Calu3 (cell line): Measurements from ENCODE around the gene CYTH1. TPM values are rescaled to one million over a fixed set of nuclear protein-coding genes. Genes with fewer than 3 reads are reported as not detected.

Experiments used
- BruUV-seq: library from RNA; stranded (reverse); fragments of 400-500 nt; replicated peaks from 2 replicates; lab custom pipeline; 2021; lab: Mats Ljungman, UMichigan
- CTCF ChIA-PET: fragments of 300-600 bp; sonication (Branson Sonifier 250); formaldehyde crosslinking; loops from one replicate; lab custom pipeline; 2022; ENCODE audit warnings: antibody characterized with exemption; lab: Charles Lee
- DNase-seq: peaks from one replicate; pipeline ENCODE4 v3.0.0; 2022
- H3K27ac Mint-ChIP-seq: one replicate; pipeline ENCODE4 v1.8.0; 2022; ENCODE audit warnings: mixed read lengths; ENCODE audit not compliant: unreplicated experiment
- H3K27me3 Mint-ChIP-seq: one replicate; pipeline ENCODE4 v1.8.0; 2022; ENCODE audit warnings: mixed read lengths; ENCODE audit not compliant: unreplicated experiment
- H3K36me3 Mint-ChIP-seq: one replicate; pipeline ENCODE4 v1.8.0; 2022; ENCODE audit warnings: mild to moderate bottlenecking, moderate library complexity, mixed read lengths; ENCODE audit not compliant: insufficient read depth, unreplicated experiment
- H3K4me1 Mint-ChIP-seq: one replicate; pipeline ENCODE4 v1.8.0; 2022; ENCODE audit warnings: mild to moderate bottlenecking, low read depth, mixed read lengths; ENCODE audit not compliant: unreplicated experiment
- H3K4me3 Mint-ChIP-seq: one replicate; pipeline ENCODE4 v1.8.0; 2022; ENCODE audit warnings: mild to moderate bottlenecking, low read depth, moderate library complexity, mixed read lengths; ENCODE audit not compliant: unreplicated experiment
- H3K9me3 Mint-ChIP-seq: one replicate; pipeline ENCODE4 v1.8.0; 2022; ENCODE audit warnings: low read depth, mixed read lengths; ENCODE audit not compliant: unreplicated experiment
- intact Hi-C: fragments of 100-400 bp; cut with micrococcal nuclease; formaldehyde crosslinking; loops from one replicate; pipeline ENCODE4 v1.10.0; 2022; ENCODE audit not compliant: unreplicated experiment
- total RNA-seq: library from RNA; stranded (reverse); gene quantifications from 2 replicates; pipeline ENCODE4 v1.2.3, GENCODE V29; 2022
- TF ChIP-seq, protein P1 (sequence below): fragments of 200-600 bp; IDR thresholded peaks from one replicate; pipeline ENCODE4 v1.8.0; 2022; ENCODE audit warnings: antibody characterized with exemption; ENCODE audit not compliant: unreplicated experiment

Gene CYTH1
- total RNA-seq, 1 experiment from 2014 or later = 40.5 TPM

DNA sequence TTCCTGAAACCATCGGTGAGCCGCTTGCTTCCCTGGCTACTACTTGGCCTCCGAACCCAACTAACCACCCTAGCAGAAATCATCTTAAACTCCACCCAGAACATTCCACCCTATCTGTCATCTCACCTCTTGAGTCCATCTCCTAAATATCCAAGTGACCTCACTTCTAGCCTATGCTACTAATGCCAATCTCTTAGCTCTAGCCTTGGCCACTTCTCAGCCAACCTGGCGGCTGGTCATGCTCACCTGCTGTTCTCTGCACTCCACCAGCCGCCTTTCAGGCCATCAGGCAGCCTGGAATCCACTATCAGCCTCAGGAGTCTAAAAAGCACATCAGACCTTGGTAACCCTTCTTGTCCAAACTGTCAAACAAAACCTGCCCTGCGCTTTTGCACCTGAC is 11.9 kb upstream of the CYTH1 start:
- DNase-seq = no peak
- intact Hi-C loops = no loop called here
- Mint-ChIP-seq H3K4me3 (no peak overlapping the region), H3K27me3 (no peaks in the 10 kb centered on the region), H3K4me1 (peaks cover 6% of the 10 kb centered on the region), H3K36me3 (peaks cover 64% of the 10 kb centered on the region), H3K27ac (no peak overlapping the region), H3K9me3 (no peaks in the 10 kb centered on the region)
- CTCF ChIA-PET = no interaction called here
- TF ChIP-seq, protein P1, sequence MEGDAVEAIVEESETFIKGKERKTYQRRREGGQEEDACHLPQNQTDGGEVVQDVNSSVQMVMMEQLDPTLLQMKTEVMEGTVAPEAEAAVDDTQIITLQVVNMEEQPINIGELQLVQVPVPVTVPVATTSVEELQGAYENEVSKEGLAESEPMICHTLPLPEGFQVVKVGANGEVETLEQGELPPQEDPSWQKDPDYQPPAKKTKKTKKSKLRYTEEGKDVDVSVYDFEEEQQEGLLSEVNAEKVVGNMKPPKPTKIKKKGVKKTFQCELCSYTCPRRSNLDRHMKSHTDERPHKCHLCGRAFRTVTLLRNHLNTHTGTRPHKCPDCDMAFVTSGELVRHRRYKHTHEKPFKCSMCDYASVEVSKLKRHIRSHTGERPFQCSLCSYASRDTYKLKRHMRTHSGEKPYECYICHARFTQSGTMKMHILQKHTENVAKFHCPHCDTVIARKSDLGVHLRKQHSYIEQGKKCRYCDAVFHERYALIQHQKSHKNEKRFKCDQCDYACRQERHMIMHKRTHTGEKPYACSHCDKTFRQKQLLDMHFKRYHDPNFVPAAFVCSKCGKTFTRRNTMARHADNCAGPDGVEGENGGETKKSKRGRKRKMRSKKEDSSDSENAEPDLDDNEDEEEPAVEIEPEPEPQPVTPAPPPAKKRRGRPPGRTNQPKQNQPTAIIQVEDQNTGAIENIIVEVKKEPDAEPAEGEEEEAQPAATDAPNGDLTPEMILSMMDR = no peak
- BruUV-seq = no TSS peak

DNA sequence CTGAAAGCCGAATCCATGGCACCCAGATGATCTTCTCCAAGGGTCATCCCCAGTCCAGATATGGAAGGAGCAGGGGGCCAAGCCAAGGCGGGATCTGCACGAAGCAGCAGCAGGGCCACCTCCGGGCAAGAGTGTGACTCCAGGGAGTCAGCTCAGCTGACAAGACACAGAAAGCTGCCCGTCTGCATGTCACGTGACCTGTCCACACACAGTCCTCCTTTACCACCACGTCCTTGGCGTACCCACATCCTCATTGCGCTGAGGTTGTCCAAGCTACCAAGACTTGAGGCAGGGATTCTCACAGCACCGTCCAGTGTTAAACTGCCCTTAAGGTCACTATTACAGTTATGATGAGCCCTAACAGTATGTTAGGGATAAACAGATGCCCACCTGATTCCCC is 11.3 kb upstream of the CYTH1 start:
- no peak overlapping the region for H3K27ac Mint-ChIP-seq
- no peaks in the 10 kb centered on the region for H3K27me3 Mint-ChIP-seq
- CTCF ChIA-PET = no interaction called here

DNA sequence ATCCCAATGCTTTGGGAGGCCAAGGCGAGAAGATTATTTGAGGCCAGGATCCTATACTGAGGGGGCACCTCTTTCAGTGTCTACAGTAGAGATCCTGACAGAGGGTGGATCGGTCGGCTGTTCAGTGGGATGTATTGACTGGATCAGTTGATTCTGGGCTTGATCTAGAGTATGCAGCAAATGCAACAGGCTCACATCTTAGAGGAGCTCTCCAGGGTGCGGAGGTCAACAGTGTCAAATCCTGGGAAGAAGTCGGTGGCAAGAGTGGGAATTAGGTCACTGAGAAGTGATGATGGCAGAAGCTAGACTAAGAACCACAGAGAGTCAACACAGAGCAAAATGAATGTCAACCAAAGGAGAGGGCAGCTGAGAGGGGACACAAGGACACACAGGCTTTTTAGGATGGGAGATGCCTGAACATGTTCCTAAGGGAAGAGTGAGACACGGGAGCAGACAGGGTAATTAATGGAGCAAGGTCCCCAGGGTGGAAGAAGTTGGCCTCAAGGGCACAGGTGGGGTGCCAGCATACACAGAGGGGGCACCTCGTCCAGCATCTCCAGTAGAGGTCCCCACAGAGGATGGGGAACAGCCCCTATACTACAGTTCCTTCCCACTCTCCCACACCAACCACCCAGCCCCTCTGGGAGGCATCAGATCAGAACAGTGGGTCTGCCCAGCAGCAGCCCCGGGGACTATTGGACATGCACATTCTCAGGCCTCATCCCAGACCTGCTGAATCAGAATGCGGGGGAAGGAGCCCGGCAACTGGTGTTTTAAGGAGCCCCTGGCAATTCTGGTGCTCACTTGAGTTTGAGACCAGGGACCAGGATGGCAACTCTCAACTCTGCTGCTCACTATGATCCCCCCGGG is 10.0 kb upstream of the CYTH1 start:
- TF ChIP-seq, protein P1 = no peak
- Mint-ChIP-seq H3K36me3 (peaks cover 56% of the 10 kb centered on the region), H3K4me3 (no peak overlapping the region), H3K9me3 (no peaks in the 10 kb centered on the region), H3K27me3 (no peaks in the 10 kb centered on the region), H3K27ac (no peak overlapping the region), H3K4me1 (no peaks in the 10 kb centered on the region)
- no peak for DNase-seq
- CTCF ChIA-PET = no interaction called here
- BruUV-seq = no TSS peak
- intact Hi-C loops = no loop called here

More for the DNA sequence above, 11.3 kb upstream of the CYTH1 start:
- H3K4me3 Mint-ChIP-seq = no peak overlapping the region
- H3K9me3 Mint-ChIP-seq = no peaks in the 10 kb centered on the region
- H3K36me3 Mint-ChIP-seq = peaks cover 61% of the 10 kb centered on the region
- BruUV-seq = no TSS peak
- no peak for DNase-seq
- H3K4me1 Mint-ChIP-seq = peaks cover under 1% of the 10 kb centered on the region
- TF ChIP-seq, protein P1 = no peak
- intact Hi-C loops = no loop called here

DNA sequence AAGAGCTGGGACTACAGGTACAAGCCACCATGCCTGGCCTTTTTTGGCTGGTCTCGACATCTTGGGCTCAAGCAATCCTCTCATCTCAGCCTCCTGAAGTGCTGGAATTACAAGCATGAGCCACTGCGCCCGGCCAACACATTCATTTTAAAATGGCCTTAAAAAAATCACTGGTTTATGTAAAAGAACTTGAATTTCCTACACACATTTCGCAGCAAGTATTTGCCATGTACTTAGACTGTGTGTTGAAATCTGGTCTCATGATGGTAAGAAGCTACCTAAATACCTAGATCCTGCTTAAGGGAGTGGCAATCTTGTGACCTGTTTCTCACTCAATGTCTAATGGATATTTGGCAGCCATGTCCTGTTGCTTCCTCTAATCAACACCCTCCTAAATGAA is 8.5 kb upstream of the CYTH1 start:
- Mint-ChIP-seq H3K9me3 (no peaks in the 10 kb centered on the region), H3K27ac (no peak overlapping the region), H3K36me3 (peaks cover 42% of the 10 kb centered on the region), H3K4me3 (no peak overlapping the region), H3K27me3 (no peaks in the 10 kb centered on the region), H3K4me1 (no peaks in the 10 kb centered on the region)
- CTCF ChIA-PET = no interaction called here
- TF ChIP-seq, protein P1 = no peak
- intact Hi-C loops = no loop called here
- no peak for DNase-seq
- BruUV-seq = no TSS peak
